ENCODE measurements around the gene SPATA2L. TPM values are rescaled to one million over a fixed set of nuclear protein-coding genes. Genes with fewer than 3 reads are reported as not detected.
A peak's percentile ranks its signal among the peaks of the same experiment; 100 is the strongest.

The SPATA2L gene
- total and polyA plus RNA-seq, 2 of the 13 experiments (the other 11 are each of a cell fraction or from before 2014, with no cell fraction given): 9.1 to 20.7 TPM

DNA sequence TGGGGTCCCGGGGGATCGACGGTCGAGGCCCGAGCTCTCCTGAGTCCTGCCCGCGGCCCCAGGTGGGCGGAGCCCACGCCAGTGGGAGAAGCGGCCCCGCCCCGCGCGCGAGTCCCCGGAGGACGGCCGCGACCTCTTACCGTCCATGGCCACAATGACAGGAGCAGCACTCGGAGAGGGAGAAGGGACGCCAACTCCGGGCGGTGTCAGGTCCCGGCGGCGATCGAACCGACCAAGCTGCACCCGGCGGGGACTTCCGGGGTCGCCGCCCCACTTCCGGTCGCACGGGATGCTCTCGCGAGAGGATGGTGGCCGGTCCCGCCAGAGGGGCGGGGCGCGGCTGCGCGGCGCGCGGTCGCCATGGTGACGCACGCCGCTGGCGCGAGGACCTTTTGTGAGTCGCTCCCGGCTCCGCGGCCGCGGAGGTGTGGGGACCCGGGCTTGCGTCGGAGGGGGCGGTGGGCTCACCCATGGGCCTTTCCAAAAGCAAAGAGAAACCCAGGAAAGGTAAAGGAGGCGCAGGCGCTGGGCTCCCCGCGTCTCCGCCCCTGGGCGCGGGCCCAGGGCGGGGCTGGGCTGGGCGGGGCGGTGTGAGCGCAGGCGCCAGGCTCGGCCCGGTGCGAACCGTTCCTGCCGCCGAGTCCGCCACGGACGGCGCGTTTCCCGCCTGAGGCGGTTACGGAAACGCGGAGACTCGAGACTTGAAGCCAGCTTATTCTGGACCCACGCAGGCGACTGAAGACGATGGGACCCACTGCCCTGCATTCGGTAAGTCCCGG, 43.9 kb downstream of the SPATA2L start, which contains the start of the genes CHMP1A and SPATA33 (continued):
- TF ChIP-seq, protein P1, sequence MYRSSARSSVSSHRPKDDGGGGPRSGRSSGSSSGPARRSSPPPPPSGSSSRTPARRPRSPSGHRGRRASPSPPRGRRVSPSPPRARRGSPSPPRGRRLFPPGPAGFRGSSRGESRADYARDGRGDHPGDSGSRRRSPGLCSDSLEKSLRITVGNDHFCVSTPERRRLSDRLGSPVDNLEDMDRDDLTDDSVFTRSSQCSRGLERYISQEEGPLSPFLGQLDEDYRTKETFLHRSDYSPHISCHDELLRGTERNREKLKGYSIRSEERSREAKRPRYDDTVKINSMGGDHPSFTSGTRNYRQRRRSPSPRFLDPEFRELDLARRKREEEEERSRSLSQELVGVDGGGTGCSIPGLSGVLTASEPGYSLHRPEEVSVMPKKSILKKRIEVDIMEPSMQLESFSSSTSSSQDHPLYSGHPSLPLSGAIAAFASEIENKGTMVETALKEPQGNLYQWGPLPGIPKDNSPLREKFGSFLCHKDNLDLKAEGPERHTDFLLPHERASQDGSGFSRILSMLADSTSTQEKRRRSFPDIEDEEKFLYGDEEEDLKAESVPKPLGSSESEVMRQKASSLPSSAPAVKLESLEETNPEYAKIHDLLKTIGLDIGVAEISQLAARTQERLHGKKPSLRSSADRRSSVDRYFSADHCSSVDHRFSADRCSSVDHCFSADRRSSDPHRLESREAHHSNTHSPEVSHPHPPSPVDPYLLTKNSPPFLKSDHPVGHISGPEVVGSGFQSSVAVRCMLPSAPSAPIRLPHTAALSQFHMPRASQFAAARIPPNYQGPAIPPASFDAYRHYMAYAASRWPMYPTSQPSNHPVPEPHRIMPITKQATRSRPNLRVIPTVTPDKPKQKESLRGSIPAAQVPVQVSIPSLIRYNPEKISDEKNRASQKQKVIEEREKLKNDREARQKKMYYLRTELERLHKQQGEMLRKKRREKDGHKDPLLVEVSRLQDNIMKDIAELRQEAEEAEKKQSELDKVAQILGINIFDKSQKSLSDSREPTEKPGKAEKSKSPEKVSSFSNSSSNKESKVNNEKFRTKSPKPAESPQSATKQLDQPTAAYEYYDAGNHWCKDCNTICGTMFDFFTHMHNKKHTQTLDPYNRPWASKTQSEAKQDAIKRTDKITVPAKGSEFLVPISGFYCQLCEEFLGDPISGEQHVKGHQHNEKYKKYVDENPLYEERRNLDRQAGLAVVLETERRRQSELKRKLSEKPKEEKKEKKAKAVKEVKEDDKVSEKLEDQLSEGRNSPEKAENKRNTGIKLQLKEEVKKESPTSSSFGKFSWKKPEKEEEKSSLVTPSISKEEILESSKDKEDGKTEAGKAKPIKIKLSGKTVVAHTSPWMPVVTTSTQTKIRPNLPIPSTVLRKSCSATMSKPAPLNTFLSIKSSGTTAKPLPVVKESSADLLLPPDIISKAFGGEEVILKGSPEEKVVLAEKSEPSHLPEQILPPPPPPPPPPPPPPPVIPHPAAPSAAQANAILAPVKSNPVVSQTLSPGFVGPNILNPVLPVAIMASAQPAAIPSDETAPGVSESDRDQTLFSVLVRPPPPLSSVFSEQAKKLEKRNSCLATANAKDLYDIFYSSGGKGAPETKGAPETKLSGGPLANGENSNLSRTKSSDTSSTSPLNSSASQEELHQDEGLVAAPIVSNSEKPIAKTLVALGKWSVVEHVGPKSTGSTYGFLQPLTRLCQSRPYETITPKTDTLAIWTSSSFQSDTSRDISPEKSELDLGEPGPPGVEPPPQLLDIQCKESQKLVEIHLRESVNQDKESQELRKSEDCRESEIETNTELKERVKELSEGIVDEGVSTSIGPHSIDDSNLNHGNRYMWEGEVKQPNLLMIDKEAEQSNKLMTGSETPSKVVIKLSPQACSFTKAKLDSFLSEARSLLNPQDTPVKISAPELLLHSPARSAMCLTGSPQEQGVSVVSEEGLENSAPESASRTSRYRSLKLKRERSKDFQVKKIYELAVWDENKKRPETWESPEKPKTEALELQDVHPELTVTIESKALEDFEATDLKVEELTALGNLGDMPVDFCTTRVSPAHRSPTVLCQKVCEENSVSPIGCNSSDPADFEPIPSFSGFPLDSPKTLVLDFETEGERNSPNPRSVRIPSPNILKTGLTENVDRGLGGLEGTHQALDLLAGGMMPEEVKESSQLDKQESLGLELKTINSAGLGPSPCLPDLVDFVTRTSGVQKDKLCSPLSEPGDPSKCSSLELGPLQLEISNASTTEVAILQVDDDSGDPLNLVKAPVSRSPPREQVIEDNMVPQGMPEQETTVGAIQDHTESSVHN (CRISPR knock-in tag; IDR thresholded peaks at IDR 0.05): peak; percentile 27; the same call in 1 of the 2 replicates
- TF ChIP-seq RNF2 (conservative IDR thresholded peaks at IDR 0.05; ENCODE audit: low read depth): no peak
- TF ChIP-seq ZFP62 (CRISPR knock-in tag; IDR thresholded peaks at IDR 0.05): no peak
- TF ChIP-seq ZNF143 (CRISPR knock-in tag; IDR thresholded peaks at IDR 0.05): peak; percentile 41
- peak; percentile 58; the same call in 1 of the 2 replicates for TF ChIP-seq HCFC1 (IDR thresholded peaks at IDR 0.05; ENCODE audit: low read depth, low read length)
- no peak for TF ChIP-seq CHD4 (IDR thresholded peaks at IDR 0.05; ENCODE audit: borderline replicate concordance, low read length)
- TF ChIP-seq, protein P2, sequence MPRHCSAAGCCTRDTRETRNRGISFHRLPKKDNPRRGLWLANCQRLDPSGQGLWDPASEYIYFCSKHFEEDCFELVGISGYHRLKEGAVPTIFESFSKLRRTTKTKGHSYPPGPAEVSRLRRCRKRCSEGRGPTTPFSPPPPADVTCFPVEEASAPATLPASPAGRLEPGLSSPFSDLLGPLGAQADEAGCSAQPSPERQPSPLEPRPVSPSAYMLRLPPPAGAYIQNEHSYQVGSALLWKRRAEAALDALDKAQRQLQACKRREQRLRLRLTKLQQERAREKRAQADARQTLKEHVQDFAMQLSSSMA (CRISPR knock-in tag; IDR thresholded peaks at IDR 0.05): no peak
- TF ChIP-seq DMAP1 (CRISPR knock-in tag; IDR thresholded peaks at IDR 0.05): peak; percentile 88
- peak; percentile 85; the same call in 1 of the 2 replicates for TF ChIP-seq ZNF451 (CRISPR knock-in tag; IDR thresholded peaks at IDR 0.05)
- peak; percentile 40; the same call in 1 of the 2 replicates for TF ChIP-seq RBAK (CRISPR knock-in tag; IDR thresholded peaks at IDR 0.05)
- TF ChIP-seq RFX1 (IDR thresholded peaks at IDR 0.05): peak; percentile 96
- TF ChIP-seq HNRNPH1 (optimal IDR thresholded peaks at IDR 0.05; ENCODE audit: low read depth, low read length): no peak
- TF ChIP-seq ZFP36L1 (CRISPR knock-in tag; IDR thresholded peaks at IDR 0.05): peak; percentile 55; the same call in 1 of the 2 replicates
- TF ChIP-seq, protein P3, sequence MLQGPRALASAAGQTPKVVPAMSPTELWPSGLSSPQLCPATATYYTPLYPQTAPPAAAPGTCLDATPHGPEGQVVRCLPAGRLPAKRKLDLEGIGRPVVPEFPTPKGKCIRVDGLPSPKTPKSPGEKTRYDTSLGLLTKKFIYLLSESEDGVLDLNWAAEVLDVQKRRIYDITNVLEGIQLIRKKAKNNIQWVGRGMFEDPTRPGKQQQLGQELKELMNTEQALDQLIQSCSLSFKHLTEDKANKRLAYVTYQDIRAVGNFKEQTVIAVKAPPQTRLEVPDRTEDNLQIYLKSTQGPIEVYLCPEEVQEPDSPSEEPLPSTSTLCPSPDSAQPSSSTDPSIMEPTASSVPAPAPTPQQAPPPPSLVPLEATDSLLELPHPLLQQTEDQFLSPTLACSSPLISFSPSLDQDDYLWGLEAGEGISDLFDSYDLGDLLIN (CRISPR knock-in tag; IDR thresholded peaks at IDR 0.05; ENCODE audit: borderline replicate concordance): peak; percentile 65; the same call in 1 of the 2 replicates
- no peak for TF ChIP-seq ARNT (IDR thresholded peaks at IDR 0.05)
- no peak for TF ChIP-seq CEBPB (IDR thresholded peaks at IDR 0.05; ENCODE audit: borderline replicate concordance, low read depth, low read length)
- TF ChIP-seq ZFP36 (IDR thresholded peaks at IDR 0.05; ENCODE audit: borderline replicate concordance, low read depth, low read length, partially characterized antibody): no peak
- TF ChIP-seq AKAP8 (CRISPR knock-in tag; IDR thresholded peaks at IDR 0.05): peak; percentile 91
- TF ChIP-seq PAX8 (CRISPR knock-in tag; IDR thresholded peaks at IDR 0.05; ENCODE audit: borderline replicate concordance): 0 out of 2 replicates have a peak, but pooled peaks have one; percentile 13
- TF ChIP-seq RARA (CRISPR knock-in tag; IDR thresholded peaks at IDR 0.05): 0 out of 2 replicates have a peak, but pooled peaks have one; percentile 14
- no peak for TF ChIP-seq NCOR1 (IDR thresholded peaks at IDR 0.05; ENCODE audit: borderline replicate concordance, low read length)
